ENCODE data around the gene DPYSL4. TPM values are rescaled to one million over a fixed set of nuclear protein-coding genes. Genes with fewer than 3 reads are reported as not detected.

The DPYSL4 gene
- polyA plus RNA-seq, 4 donors: 13.6 to 19.4 (median 18.8) TPM

GRCh38 chr10:132176623-132177500 is 9.9 kb upstream of the DPYSL4 start:
- no peak for DNase-seq (ENCODE audit: low read depth in 4 of 4, low spot score in 3 of 4)

GRCh38 chr10:132178046-132178445 is 8.7 kb upstream of the DPYSL4 start:
- DNase-seq (ENCODE audit: low read depth in 4 of 4, low spot score in 3 of 4): no peak

- no peak for DNase-seq (ENCODE audit: low read depth in 4 of 4, low spot score in 3 of 4)
Observed at GRCh38 chr10:132178672-132179545, 7.8 kb upstream of the DPYSL4 start.

GRCh38 chr10:132179551-132180392 is 7.0 kb upstream of the DPYSL4 start:
- DNase-seq (ENCODE audit: low read depth in 4 of 4, low spot score in 3 of 4): no peak

GRCh38 chr10:132180736-132181135 is 6.0 kb upstream of the DPYSL4 start:
- DNase-seq (ENCODE audit: low read depth in 4 of 4, low spot score in 3 of 4): no peak

- no peak for DNase-seq (ENCODE audit: low read depth in 4 of 4, low spot score in 3 of 4)
Observed at GRCh38 chr10:132181691-132182425, 4.9 kb upstream of the DPYSL4 start.

GRCh38 chr10:132182591-132182990 is 4.2 kb upstream of the DPYSL4 start:
- no peak for DNase-seq (ENCODE audit: low read depth in 4 of 4, low spot score in 3 of 4)

GRCh38 chr10:132183046-132183445 is 3.7 kb upstream of the DPYSL4 start:
- DNase-seq (ENCODE audit: low read depth in 4 of 4, low spot score in 3 of 4): no peak

- no peak for DNase-seq (ENCODE audit: low read depth in 4 of 4, low spot score in 3 of 4)
Observed at GRCh38 chr10:132184816-132185593, 1.7 kb upstream of the DPYSL4 start.

- DNase-seq (ENCODE audit: low read depth in 4 of 4, low spot score in 3 of 4): no peak
Observed at GRCh38 chr10:132185601-132186487, 904 bp upstream of the DPYSL4 start.

- no peak for DNase-seq (ENCODE audit: low read depth in 4 of 4, low spot score in 3 of 4)
Observed at GRCh38 chr10:132187430-132188138, 836 bp downstream of the DPYSL4 start.

GRCh38 chr10:132188331-132188730 is 1.6 kb downstream of the DPYSL4 start:
- DNase-seq (ENCODE audit: low read depth in 4 of 4, low spot score in 3 of 4): no peak

GRCh38 chr10:132189016-132189415 is 2.3 kb downstream of the DPYSL4 start:
- DNase-seq (ENCODE audit: low read depth in 4 of 4, low spot score in 3 of 4): no peak

GRCh38 chr10:132189810-132190422 is 3.2 kb downstream of the DPYSL4 start:
- no peak for DNase-seq (ENCODE audit: low read depth in 4 of 4, low spot score in 3 of 4)

GRCh38 chr10:132192076-132192975 is 5.6 kb downstream of the DPYSL4 start:
- DNase-seq (ENCODE audit: low read depth in 4 of 4, low spot score in 3 of 4): no peak

GRCh38 chr10:132192991-132193665 is 6.4 kb downstream of the DPYSL4 start:
- DNase-seq (ENCODE audit: low read depth in 4 of 4, low spot score in 3 of 4): no peak

Data from left renal pelvis (tissue), 4 donors.